HEK293 (cell line): Measurements from ENCODE around the gene HMCN2.

Experiments
- CTCF ChIP-seq: fragments of 450-650 bp; formaldehyde crosslinking; IDR thresholded peaks from 2 replicates; pipeline ENCODE4 v1.5.1; 2016; ENCODE audit warnings: missing biosample characterization, missing genetic modification characterization
- KLF7 ChIP-seq: fragments of 450-650 bp; formaldehyde crosslinking; IDR thresholded peaks from 2 replicates; pipeline ENCODE4 v1.5.1; 2016; ENCODE audit warnings: missing biosample characterization, missing genetic modification characterization, borderline replicate concordance
- ZNF37A ChIP-seq: fragments of 450-650 bp; IDR thresholded peaks from 2 replicates; pipeline ENCODE4 v1.5.1; 2018; ENCODE audit warnings: missing biosample characterization, missing genetic modification characterization

- no peak for TF ChIP-seq CTCF (tag by site-specific recombination)
- no peak for TF ChIP-seq ZNF37A (tag by site-specific recombination)
- TF ChIP-seq KLF7 (tag by site-specific recombination): no peak
These were observed 177.3 kb downstream of the HMCN2 start for GRCh38 chr9:130442746-130443455.
